GM21717 (cell line): ENCODE results near the gene SCAMP1.
A peak's percentile ranks its signal among the peaks of the same experiment; 100 is the strongest.
"Not testable (repeated sequence)": the region's sequence is repeated elsewhere in the genome, so short reads cannot be mapped to it uniquely, and the experiment has no call there.

ENCODE experiments used
- ATAC-seq: cut with Tn5 transposase; IDR thresholded peaks from one replicate; pipeline ENCODE4 v1.9.1; 2021; ENCODE audit warnings: mild to moderate bottlenecking, moderate library complexity; ENCODE audit not compliant: unreplicated experiment

The SCAMP1 gene

GRCh38 chr5:78360924-78361630, 660 bp downstream of the SCAMP1 start:
- peak; percentile 57 for ATAC-seq

GRCh38 chr5:78361631-78361993, 1.2 kb downstream of the SCAMP1 start:
- ATAC-seq, result no peak

GRCh38 chr5:78362220-78362619, 1.8 kb downstream of the SCAMP1 start:
- ATAC-seq, result no peak

- no peak for ATAC-seq
Observed at GRCh38 chr5:78364005-78364404, 3.6 kb downstream of the SCAMP1 start.

- ATAC-seq, result no peak
Observed at GRCh38 chr5:78367318-78367991, 7.0 kb downstream of the SCAMP1 start.

- no peak for ATAC-seq
Observed at GRCh38 chr5:78369680-78370079, 9.3 kb downstream of the SCAMP1 start.

- ATAC-seq, result no peak
Observed at GRCh38 chr5:78373231-78373630, 12.8 kb downstream of the SCAMP1 start.

- ATAC-seq, result no peak
Observed at GRCh38 chr5:78376315-78376714, 15.9 kb downstream of the SCAMP1 start.

- ATAC-seq, result no peak
Observed at GRCh38 chr5:78377056-78377717, 16.8 kb downstream of the SCAMP1 start.

- ATAC-seq, result no peak
Observed at GRCh38 chr5:78377718-78378105, 17.3 kb downstream of the SCAMP1 start.

GRCh38 chr5:78387468-78388153, 27.2 kb downstream of the SCAMP1 start:
- no peak for ATAC-seq

- not testable (repeated sequence) for ATAC-seq
Observed at GRCh38 chr5:78391357-78391756, 30.9 kb downstream of the SCAMP1 start.

GRCh38 chr5:78397831-78398230, 37.4 kb downstream of the SCAMP1 start:
- no peak for ATAC-seq

GRCh38 chr5:78399116-78399515, 38.7 kb downstream of the SCAMP1 start:
- no peak for ATAC-seq

- ATAC-seq, result no peak
Observed at GRCh38 chr5:78404682-78405293, 44.4 kb downstream of the SCAMP1 start.

- ATAC-seq, result no peak
Observed at GRCh38 chr5:78405829-78406750, 45.7 kb downstream of the SCAMP1 start.

GRCh38 chr5:78407458-78407857, 47.0 kb downstream of the SCAMP1 start:
- ATAC-seq, result no peak

GRCh38 chr5:78411586-78411985, 51.2 kb downstream of the SCAMP1 start:
- ATAC-seq, result no peak

GRCh38 chr5:78416677-78417425, 56.4 kb downstream of the SCAMP1 start:
- no peak for ATAC-seq
